IMR-90 (cell line): Measurements from ENCODE around the gene SSTR4. TPM values are rescaled to one million over a fixed set of nuclear protein-coding genes. Genes with fewer than 3 reads are reported as not detected.
A peak's percentile ranks its signal among the peaks of the same experiment; 100 is the strongest.

Experiments used
- ATAC-seq: fragments of 200-7000 bp; cut with Tn5 transposase; 2 replicates; pipeline ENCODE4 v1.9.1; 2020; ENCODE audit warnings: low read depth, mild to moderate bottlenecking, moderate library complexity
- Bru-seq: library from RNA; stranded (reverse); fragments of 400-500 nt; gene quantifications from one replicate; lab custom pipeline; 2021; lab: Mats Ljungman, UMichigan
- BruChase-seq, 2 experiments: library from RNA; stranded (reverse); fragments of 400-500 nt; gene quantifications; one replicate each; lab custom pipeline; 2021; lab: Mats Ljungman, UMichigan
- BruUV-seq: library from RNA; stranded (reverse); fragments of 400-500 nt; replicated peaks from 2 replicates; lab custom pipeline; 2021; lab: Mats Ljungman, UMichigan
- CTCF ChIA-PET: fragments of 300-600 bp; formaldehyde crosslinking; extraction: SDS; loops from one replicate; lab custom pipeline; 2021; ENCODE audit warnings: antibody characterized with exemption; lab: Yijun Ruan, JAX
- POLR2A ChIA-PET: fragments of 300-600 bp; sonication (Branson Sonifier 250); formaldehyde crosslinking; loops from one replicate; lab custom pipeline; 2022; ENCODE audit warnings: antibody characterized with exemption; ENCODE audit not compliant: unreplicated experiment; lab: Charles Lee
- DNase-seq: peaks from one replicate; pipeline ENCODE4 v3.0.0; 2013
- H2AFZ ChIP-seq: replicated peaks from 2 replicates; pipeline ENCODE3; 2013; ENCODE audit warnings: low read length, mild to moderate bottlenecking; ENCODE audit not compliant: poor library complexity
- H2AK5ac ChIP-seq: 2 replicates; pipeline ENCODE4 v1.6.1; 2013; ENCODE audit warnings: low read depth, low read length, inconsistent platforms
- H2AK9ac ChIP-seq: replicated peaks from 2 replicates; pipeline ENCODE3; 2013; ENCODE audit warnings: mild to moderate bottlenecking, low read depth, low read length, moderate library complexity; ENCODE audit not compliant: poor library complexity
- H2BK120ac ChIP-seq: 2 replicates; pipeline ENCODE4 v1.6.1; 2013; ENCODE audit warnings: low read depth, low read length, inconsistent platforms
- H2BK15ac ChIP-seq: 3 replicates; pipeline ENCODE4 v1.6.1; 2013; ENCODE audit warnings: low read depth, low read length, inconsistent platforms
- H2BK20ac ChIP-seq: 2 replicates; pipeline ENCODE4 v1.6.1; 2013; ENCODE audit warnings: low read depth, mild to moderate bottlenecking, inconsistent platforms, low read length, moderate library complexity
- H2BK5ac ChIP-seq: 2 replicates; pipeline ENCODE4 v1.6.1; 2013; ENCODE audit warnings: mild to moderate bottlenecking, low read depth, low read length, inconsistent platforms; ENCODE audit not compliant: poor library complexity, severe bottlenecking
- H3K14ac ChIP-seq: replicated peaks from 2 replicates; pipeline ENCODE4 v1.6.1; 2013; ENCODE audit warnings: low read depth, low read length, inconsistent platforms
- H3K18ac ChIP-seq: 2 replicates; pipeline ENCODE4 v1.6.1; 2013; ENCODE audit warnings: low read depth, low read length, control low read depth
- H3K23ac ChIP-seq: 2 replicates; pipeline ENCODE4 v1.6.1; 2013; ENCODE audit warnings: low read depth, low read length, inconsistent platforms
- H3K27ac ChIP-seq: 2 replicates; pipeline ENCODE4 v1.5.1; 2013; ENCODE audit warnings: mild to moderate bottlenecking, control low read depth, low read length; ENCODE audit not compliant: insufficient read depth
- H3K27me3 ChIP-seq: 2 replicates; pipeline ENCODE4 v1.6.1; 2013; ENCODE audit warnings: low read length; ENCODE audit not compliant: control insufficient read depth, insufficient read depth
- H3K36me3 ChIP-seq: 2 replicates; pipeline ENCODE4 v1.6.1; 2013; ENCODE audit warnings: low read length, mixed read lengths; ENCODE audit not compliant: control insufficient read depth, insufficient read depth
- H3K4ac ChIP-seq: 2 replicates; pipeline ENCODE4 v1.6.1; 2013; ENCODE audit warnings: low read depth, low read length, inconsistent platforms
- H3K4me1 ChIP-seq: 2 replicates; pipeline ENCODE4 v1.6.1; 2013; ENCODE audit warnings: low read length, mixed read lengths; ENCODE audit not compliant: control insufficient read depth, insufficient read depth
- H3K4me2 ChIP-seq: 2 replicates; pipeline ENCODE4 v1.6.1; 2013; ENCODE audit warnings: low read depth, mild to moderate bottlenecking, control low read depth, low read length, moderate library complexity
- H3K4me3 ChIP-seq: 2 replicates; pipeline ENCODE4 v1.5.1; 2013; ENCODE audit warnings: low read depth, mild to moderate bottlenecking, control low read depth, low read length, moderate library complexity; ENCODE audit not compliant: insufficient read depth
- H3K56ac ChIP-seq: 2 replicates; pipeline ENCODE4 v1.6.1; 2013; ENCODE audit warnings: low read length, inconsistent platforms; ENCODE audit not compliant: insufficient read depth; ENCODE audit errors: extremely low read depth
- H3K79me1 ChIP-seq, 2 experiments: 2 replicates each; pipeline ENCODE4 v1.6.1; 2013; ENCODE audit warnings: low read length in 2 of 2, inconsistent platforms in 1 of 2, low read depth in 1 of 2
- H3K9ac ChIP-seq: 2 replicates; pipeline ENCODE4 v1.6.1; 2013; ENCODE audit warnings: low read depth, low read length, control low read depth
- H3K9me1 ChIP-seq: 2 replicates; pipeline ENCODE4 v1.6.1; 2013; ENCODE audit warnings: low read length, inconsistent platforms; ENCODE audit not compliant: insufficient read depth
- H3K9me3 ChIP-seq: 2 replicates; pipeline ENCODE4 v1.6.1; 2013; ENCODE audit warnings: low read length; ENCODE audit not compliant: control insufficient read depth, insufficient read depth
- H4K20me1 ChIP-seq: 2 replicates; pipeline ENCODE4 v1.6.1; 2013; ENCODE audit warnings: low read length, inconsistent platforms; ENCODE audit not compliant: insufficient read depth
- H4K5ac ChIP-seq: 2 replicates; pipeline ENCODE4 v1.6.1; 2013; ENCODE audit warnings: mild to moderate bottlenecking, low read depth, low read length, control low read depth
- H4K8ac ChIP-seq, 2 experiments: 2 replicates each; pipeline ENCODE4 v1.6.1; 2013; ENCODE audit warnings: low read depth in 2 of 2, low read length in 2 of 2, control low read depth in 1 of 2, inconsistent platforms in 1 of 2
- H4K91ac ChIP-seq: 2 replicates; pipeline ENCODE4 v1.6.1; 2013; ENCODE audit warnings: low read depth, low read length, inconsistent platforms; ENCODE audit not compliant: insufficient read depth
- BHLHE40 ChIP-seq: fragments of 150-350 bp; IDR thresholded peaks from 2 replicates; pipeline ENCODE4 v1.6.1; 2016; ENCODE audit warnings: mild to moderate bottlenecking, low read depth, low read length
- CEBPB ChIP-seq: IDR thresholded peaks from 2 replicates; pipeline ENCODE4 v1.6.1; 2012; ENCODE audit warnings: low read depth, low read length, improper control_type of control experiment
- CHD1 ChIP-seq: IDR thresholded peaks from 2 replicates; pipeline ENCODE4 v1.6.1; 2012; ENCODE audit warnings: low read depth, low read length, improper control_type of control experiment
- MAZ ChIP-seq: IDR thresholded peaks from 2 replicates; pipeline ENCODE4 v1.6.1; 2012; ENCODE audit warnings: low read depth, mild to moderate bottlenecking, low read length, improper control_type of control experiment, moderate library complexity, borderline replicate concordance
- MXI1 ChIP-seq: IDR thresholded peaks from 2 replicates; pipeline ENCODE4 v1.6.1; 2012; ENCODE audit warnings: low read depth, mild to moderate bottlenecking, low read length, moderate library complexity, borderline replicate concordance
- POLR2A ChIP-seq: IDR thresholded peaks from 2 replicates; pipeline ENCODE4 v1.6.1; 2012; ENCODE audit warnings: mild to moderate bottlenecking, low read depth, low read length
- RAD21 ChIP-seq: IDR thresholded peaks from 2 replicates; pipeline ENCODE4 v1.6.1; 2012; ENCODE audit warnings: low read length, improper control_type of control experiment
- RCOR1 ChIP-seq: IDR thresholded peaks from 2 replicates; pipeline ENCODE4 v1.6.1; 2012; ENCODE audit warnings: mild to moderate bottlenecking, low read length, improper control_type of control experiment; ENCODE audit not compliant: insufficient replicate concordance
- RFX5 ChIP-seq: IDR thresholded peaks from 2 replicates; pipeline ENCODE4 v1.8.0; 2012; ENCODE audit warnings: low read depth, mild to moderate bottlenecking, low read length, moderate library complexity
- SMC3 ChIP-seq: fragments of 150-350 bp; IDR thresholded peaks from 2 replicates; pipeline ENCODE4 v1.6.1; 2016; ENCODE audit warnings: low read depth, mild to moderate bottlenecking, antibody characterized with exemption, low read length, moderate library complexity
- WGBS, 2 experiments: methylation state at CpG; one replicate each; pipeline versions ENCODE4 v1.1.5 to v1.1.7; 2013; ENCODE audit warnings: missing lambda C conversion rate in 2 of 2; ENCODE audit not compliant: insufficient read length in 1 of 2; ENCODE audit errors: extremely low coverage in 2 of 2; 5-methylcytosine and 5-hydroxymethylcytosine counted together
- dilution Hi-C: fragments of 300-500 bp; cut with HindIII; formaldehyde crosslinking; loops from one replicate; pipeline ENCODE4 v1.14.3; 2018; ENCODE audit warnings: low sequenced_read_pairs; ENCODE audit not compliant: unreplicated experiment
- in situ Hi-C: fragments of 300-500 bp; cut with MboI; formaldehyde crosslinking; loops from 3 replicates; pipeline ENCODE4 v1.14.3; 2019; ENCODE audit warnings: low sequenced_read_pairs, inconsistent platforms, mixed read lengths
- intact Hi-C: fragments of 100-400 bp; cut with micrococcal nuclease; formaldehyde crosslinking; loops from 2 replicates; pipeline ENCODE4 v1.10.0; 2022
- long read RNA-seq: library from polyadenylated mRNA; unstranded; transcript quantifications from one replicate; pipeline ENCODE4 v2.0.0, GENCODE V29; 2021; ENCODE audit not compliant: unreplicated experiment
- polyA plus RNA-seq, 3 experiments: library from polyadenylated mRNA; depleted of rRNA; stranded (reverse); fragments of >200 nt; gene quantifications; 2 replicates each; pipeline ENCODE4 v1.2.3, GENCODE V29; 2012; ENCODE audit warnings: low replicate concordance in 1 of 3
- total RNA-seq: library from RNA; depleted of rRNA; stranded (reverse); fragments of >200 nt; gene quantifications from 2 replicates; pipeline ENCODE4 v1.2.3, GENCODE V29; 2012; rRNA removed
- TF ChIP-seq, protein P1 (sequence below): fragments of 150-350 bp; IDR thresholded peaks from 2 replicates; pipeline ENCODE4 v1.6.1; 2016; ENCODE audit warnings: low read depth, mild to moderate bottlenecking, low read length, moderate library complexity, borderline replicate concordance
- TF ChIP-seq, protein P2 (sequence below): conservative IDR thresholded peaks from 2 replicates; pipeline ENCODE4 v1.5.1; 2012; ENCODE audit warnings: mild to moderate bottlenecking, low read depth, low read length, improper control_type of control experiment

SSTR4 gene, protein sequence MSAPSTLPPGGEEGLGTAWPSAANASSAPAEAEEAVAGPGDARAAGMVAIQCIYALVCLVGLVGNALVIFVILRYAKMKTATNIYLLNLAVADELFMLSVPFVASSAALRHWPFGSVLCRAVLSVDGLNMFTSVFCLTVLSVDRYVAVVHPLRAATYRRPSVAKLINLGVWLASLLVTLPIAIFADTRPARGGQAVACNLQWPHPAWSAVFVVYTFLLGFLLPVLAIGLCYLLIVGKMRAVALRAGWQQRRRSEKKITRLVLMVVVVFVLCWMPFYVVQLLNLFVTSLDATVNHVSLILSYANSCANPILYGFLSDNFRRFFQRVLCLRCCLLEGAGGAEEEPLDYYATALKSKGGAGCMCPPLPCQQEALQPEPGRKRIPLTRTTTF
- total RNA-seq = not detected in 2 replicates
- polyA plus RNA-seq (2012; rRNA removed) = not detected in 2 replicates
- not detected in 2 replicates for polyA plus RNA-seq (2012; cell fraction: cytosol; rRNA removed)
- polyA plus RNA-seq (2012; cell fraction: nucleus; rRNA removed; ENCODE audit: low replicate concordance) = not detected in 2 replicates
- not detected for Bru-seq, nascent RNA
- not detected for BruChase-seq, experiment 1, labeled RNA remaining after a 6-hour chase
- BruChase-seq, experiment 2, labeled RNA remaining after a 2-hour chase = not detected
- long read RNA-seq = 0 reads

DNA sequence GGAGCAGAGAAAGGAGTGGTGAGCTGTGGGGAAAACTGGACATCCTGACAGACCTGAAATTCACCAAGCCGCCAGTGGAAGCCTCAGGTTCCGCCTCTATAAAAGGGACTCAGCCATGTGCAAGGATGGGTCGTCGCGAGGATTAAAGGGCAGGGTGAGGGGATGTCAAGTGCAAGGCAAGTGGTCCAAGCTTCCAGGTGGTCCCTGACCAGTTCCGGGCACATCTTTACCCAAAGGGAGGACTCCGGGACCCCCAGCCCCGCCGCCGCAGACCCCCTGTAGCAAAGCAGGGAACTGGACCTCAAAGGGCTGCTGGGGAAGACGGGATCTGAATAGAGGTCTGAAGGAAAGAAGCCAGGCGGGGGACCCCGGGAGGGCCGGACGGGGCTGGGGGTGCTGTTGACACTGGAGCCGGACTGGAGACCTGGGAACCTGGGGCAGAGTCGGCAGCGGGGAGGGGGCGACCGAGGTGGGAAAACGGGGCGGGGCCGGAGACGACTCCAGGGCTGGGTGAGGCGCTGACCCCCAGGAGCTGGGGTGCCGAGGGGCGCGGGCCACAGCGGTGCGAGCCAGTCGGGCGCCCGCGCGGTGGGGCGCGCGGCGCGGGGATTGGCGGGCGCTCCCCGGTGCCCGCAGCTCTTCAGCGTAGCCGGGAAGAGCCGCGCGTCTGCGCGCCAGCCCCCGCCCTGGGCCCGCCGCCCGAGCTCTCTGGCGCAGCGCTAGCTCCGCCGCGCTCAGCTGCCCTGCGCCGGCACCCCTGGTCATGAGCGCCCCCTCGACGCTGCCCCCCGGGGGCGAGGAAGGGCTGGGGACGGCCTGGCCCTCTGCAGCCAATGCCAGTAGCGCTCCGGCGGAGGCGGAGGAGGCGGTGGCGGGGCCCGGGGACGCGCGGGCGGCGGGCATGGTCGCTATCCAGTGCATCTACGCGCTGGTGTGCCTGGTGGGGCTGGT is at the start of gene SSTR4:
TSS of gene SSTR4 (plus strand) at position 592 of the 951 bp plus-strand sequence. CDS start at position 764, 172 bp downstream.
- peaks cover 29% of the 10 kb centered on the region for H3K27me3 ChIP-seq
- no peak for TF ChIP-seq BHLHE40
- TF ChIP-seq, protein P1, sequence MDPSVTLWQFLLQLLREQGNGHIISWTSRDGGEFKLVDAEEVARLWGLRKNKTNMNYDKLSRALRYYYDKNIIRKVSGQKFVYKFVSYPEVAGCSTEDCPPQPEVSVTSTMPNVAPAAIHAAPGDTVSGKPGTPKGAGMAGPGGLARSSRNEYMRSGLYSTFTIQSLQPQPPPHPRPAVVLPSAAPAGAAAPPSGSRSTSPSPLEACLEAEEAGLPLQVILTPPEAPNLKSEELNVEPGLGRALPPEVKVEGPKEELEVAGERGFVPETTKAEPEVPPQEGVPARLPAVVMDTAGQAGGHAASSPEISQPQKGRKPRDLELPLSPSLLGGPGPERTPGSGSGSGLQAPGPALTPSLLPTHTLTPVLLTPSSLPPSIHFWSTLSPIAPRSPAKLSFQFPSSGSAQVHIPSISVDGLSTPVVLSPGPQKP = no peak
- no peak for TF ChIP-seq CEBPB
- TF ChIP-seq POLR2A = no peak
- TF ChIP-seq CHD1 = no peak
- TF ChIP-seq RCOR1 = no peak
- no peak for TF ChIP-seq RFX5
- no peak for TF ChIP-seq SMC3
- TF ChIP-seq MXI1 = no peak
- no peak for TF ChIP-seq RAD21
- TF ChIP-seq MAZ = no peak
- TF ChIP-seq, protein P2, sequence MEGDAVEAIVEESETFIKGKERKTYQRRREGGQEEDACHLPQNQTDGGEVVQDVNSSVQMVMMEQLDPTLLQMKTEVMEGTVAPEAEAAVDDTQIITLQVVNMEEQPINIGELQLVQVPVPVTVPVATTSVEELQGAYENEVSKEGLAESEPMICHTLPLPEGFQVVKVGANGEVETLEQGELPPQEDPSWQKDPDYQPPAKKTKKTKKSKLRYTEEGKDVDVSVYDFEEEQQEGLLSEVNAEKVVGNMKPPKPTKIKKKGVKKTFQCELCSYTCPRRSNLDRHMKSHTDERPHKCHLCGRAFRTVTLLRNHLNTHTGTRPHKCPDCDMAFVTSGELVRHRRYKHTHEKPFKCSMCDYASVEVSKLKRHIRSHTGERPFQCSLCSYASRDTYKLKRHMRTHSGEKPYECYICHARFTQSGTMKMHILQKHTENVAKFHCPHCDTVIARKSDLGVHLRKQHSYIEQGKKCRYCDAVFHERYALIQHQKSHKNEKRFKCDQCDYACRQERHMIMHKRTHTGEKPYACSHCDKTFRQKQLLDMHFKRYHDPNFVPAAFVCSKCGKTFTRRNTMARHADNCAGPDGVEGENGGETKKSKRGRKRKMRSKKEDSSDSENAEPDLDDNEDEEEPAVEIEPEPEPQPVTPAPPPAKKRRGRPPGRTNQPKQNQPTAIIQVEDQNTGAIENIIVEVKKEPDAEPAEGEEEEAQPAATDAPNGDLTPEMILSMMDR = no peak

More for the DNA sequence above, at the start of gene SSTR4:
- no peak within 1 kb of the TSS for H2AK5ac ChIP-seq
- no peaks in the 10 kb centered on the region for H3K9me3 ChIP-seq
- no peaks in the 10 kb centered on the region for H3K79me1 ChIP-seq
- no peak within 1 kb of the TSS for H3K23ac ChIP-seq
- intact Hi-C loops = no loop called here
- no peaks in the 10 kb centered on the region for H3K9me1 ChIP-seq
- no peak within 1 kb of the TSS for H2BK5ac ChIP-seq
- no peaks in the 10 kb centered on the region for H4K20me1 ChIP-seq
- H3K18ac ChIP-seq = no peak within 1 kb of the TSS
- POLR2A ChIA-PET = no interaction called here
- H2AFZ ChIP-seq = peak within 1 kb of the TSS; percentile 21
- no peaks in the 10 kb centered on the region; the same call in 1 of the 2 replicates for H3K4me1 ChIP-seq
- H2AK9ac ChIP-seq = no peak within 1 kb of the TSS
- H2BK120ac ChIP-seq = no peak within 1 kb of the TSS
- H3K4me3 ChIP-seq = no peak within 1 kb of the TSS
- 28% methylated on average over 29 of the region's 83 CpGs; no CpG with 5 or more reads in 1 of the 2 experiments for WGBS, 2 experiments
- H4K8ac ChIP-seq = no peak within 1 kb of the TSS
- H3K4me2 ChIP-seq = no peak within 1 kb of the TSS
- no peak within 1 kb of the TSS for H3K14ac ChIP-seq
- no peak within 1 kb of the TSS for H3K4ac ChIP-seq
- no peak within 1 kb of the TSS for H3K56ac ChIP-seq
- CTCF ChIA-PET = no interaction called here
- no peak for DNase-seq
- no peak within 1 kb of the TSS for H2BK20ac ChIP-seq
- no peaks in the 10 kb centered on the region for H3K36me3 ChIP-seq
- in situ Hi-C loops = no loop called here
- dilution Hi-C loops = no loop called here
- ATAC-seq = no peak
- H3K9ac ChIP-seq = no peak within 1 kb of the TSS
- BruUV-seq = no TSS peak
- H2BK15ac ChIP-seq = no peak within 1 kb of the TSS
- H4K91ac ChIP-seq = no peak within 1 kb of the TSS
- no peak within 1 kb of the TSS for H3K27ac ChIP-seq
- H4K5ac ChIP-seq = no peak within 1 kb of the TSS
